HCT116 (cell line): ENCODE measurements around the gene MOK.

Experiments
- EGR1 ChIP-seq: IDR thresholded peaks from 2 replicates; pipeline ENCODE4 v1.6.1; 2012; ENCODE audit warnings: low read depth
- EZH2phosphoT487 ChIP-seq: fragments of 200-600 bp; IDR thresholded peaks from 2 replicates; pipeline ENCODE4 v1.6.1; 2018; ENCODE audit warnings: antibody characterized with exemption, borderline replicate concordance
- FOSL1 ChIP-seq: IDR thresholded peaks from 2 replicates; pipeline ENCODE4 v1.6.1; 2012; ENCODE audit warnings: low read depth
- POLR2A ChIP-seq: IDR thresholded peaks from 2 replicates; pipeline ENCODE4 v1.7.0; 2011; ENCODE audit warnings: borderline replicate concordance; ENCODE audit not compliant: insufficient read depth, insufficient read length; ENCODE audit errors: extremely low read depth
- POLR2AphosphoS5 ChIP-seq: IDR thresholded peaks from 2 replicates; pipeline ENCODE4 v1.6.1; 2011; ENCODE audit warnings: mild to moderate bottlenecking, low read depth, low read length, moderate library complexity
- RAD21 ChIP-seq: IDR thresholded peaks from 2 replicates; pipeline ENCODE4 v1.6.1; 2012; ENCODE audit warnings: low read depth, mild to moderate bottlenecking
- TF ChIP-seq, protein P1 (sequence below), 3 experiments: fragments of 200-600 bp in 1 of 3; sonication (generic) in 1 of 3; IDR thresholded peaks in 2 of 3; conservative IDR thresholded peaks in 1 of 3; 2 replicates each; pipeline ENCODE4 v1.5.1; 2012 to 2017; ENCODE audit warnings: low read depth in 2 of 3, low read length in 2 of 3, antibody characterized with exemption in 1 of 3, borderline replicate concordance in 1 of 3, control low read depth in 1 of 3, mild to moderate bottlenecking in 1 of 3, mixed read lengths in 1 of 3, mixed run types in 1 of 3, moderate library complexity in 1 of 3; ENCODE audit not compliant: insufficient read depth in 1 of 3

DNA sequence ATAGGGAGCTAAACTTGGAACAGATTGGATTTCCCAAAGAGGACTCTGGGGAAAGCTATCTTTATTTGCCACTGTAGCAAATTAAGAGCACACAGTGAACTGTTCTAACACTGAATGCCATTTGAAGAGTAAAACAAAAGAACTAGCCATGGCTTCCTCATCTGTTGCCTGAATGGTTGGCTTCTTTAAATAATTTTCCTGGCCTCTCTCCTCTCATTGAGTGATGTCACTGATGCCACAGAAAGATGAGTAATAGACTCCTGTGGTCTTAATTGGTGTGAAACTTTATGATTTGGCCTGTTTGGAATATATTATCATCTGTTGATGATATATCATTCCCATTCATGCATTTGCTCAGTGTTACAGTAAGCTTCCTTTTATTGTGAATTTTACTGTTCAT lies 122.8 kb downstream of the MOK start:
- TF ChIP-seq, protein P1, sequence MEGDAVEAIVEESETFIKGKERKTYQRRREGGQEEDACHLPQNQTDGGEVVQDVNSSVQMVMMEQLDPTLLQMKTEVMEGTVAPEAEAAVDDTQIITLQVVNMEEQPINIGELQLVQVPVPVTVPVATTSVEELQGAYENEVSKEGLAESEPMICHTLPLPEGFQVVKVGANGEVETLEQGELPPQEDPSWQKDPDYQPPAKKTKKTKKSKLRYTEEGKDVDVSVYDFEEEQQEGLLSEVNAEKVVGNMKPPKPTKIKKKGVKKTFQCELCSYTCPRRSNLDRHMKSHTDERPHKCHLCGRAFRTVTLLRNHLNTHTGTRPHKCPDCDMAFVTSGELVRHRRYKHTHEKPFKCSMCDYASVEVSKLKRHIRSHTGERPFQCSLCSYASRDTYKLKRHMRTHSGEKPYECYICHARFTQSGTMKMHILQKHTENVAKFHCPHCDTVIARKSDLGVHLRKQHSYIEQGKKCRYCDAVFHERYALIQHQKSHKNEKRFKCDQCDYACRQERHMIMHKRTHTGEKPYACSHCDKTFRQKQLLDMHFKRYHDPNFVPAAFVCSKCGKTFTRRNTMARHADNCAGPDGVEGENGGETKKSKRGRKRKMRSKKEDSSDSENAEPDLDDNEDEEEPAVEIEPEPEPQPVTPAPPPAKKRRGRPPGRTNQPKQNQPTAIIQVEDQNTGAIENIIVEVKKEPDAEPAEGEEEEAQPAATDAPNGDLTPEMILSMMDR (IDR thresholded peaks at IDR 0.05 in 2 of 3, conservative IDR thresholded peaks at IDR 0.05 in 1 of 3; ENCODE audit: borderline replicate concordance in 1 of 3, insufficient read depth in 1 of 3, low read depth in 2 of 3, low read length in 2 of 3): no peak
- TF ChIP-seq POLR2A (no peak), FOSL1 (no peak), EZH2phosphoT487 (no peak), POLR2AphosphoS5 (no peak), EGR1 (no peak), RAD21 (no peak)
